Chondrocyte (in vitro differentiated cells): ENCODE measurements around the gene NR5A2. TPM values are rescaled to one million over a fixed set of nuclear protein-coding genes. Genes with fewer than 3 reads are reported as not detected.

Experiments used
- DNase-seq: peaks from one replicate; pipeline ENCODE4 v3.0.0; 2021; ENCODE audit warnings: mixed read lengths, low spot score
- H3K27ac Mint-ChIP-seq: one replicate; pipeline ENCODE4 v1.8.0; 2021; ENCODE audit warnings: mild to moderate bottlenecking, moderate library complexity, mixed read lengths; ENCODE audit not compliant: unreplicated experiment
- H3K27me3 Mint-ChIP-seq: 2 replicates; pipeline ENCODE4 v1.8.0; 2021; ENCODE audit warnings: low read depth, mixed read lengths
- H3K36me3 Mint-ChIP-seq: 2 replicates; pipeline ENCODE4 v1.8.0; 2021; ENCODE audit warnings: low read depth, mixed read lengths
- H3K4me1 Mint-ChIP-seq: 2 replicates; pipeline ENCODE4 v1.8.0; 2021; ENCODE audit warnings: low read depth, mild to moderate bottlenecking, mixed read lengths
- H3K4me3 Mint-ChIP-seq: one replicate; pipeline ENCODE4 v1.8.0; 2021; ENCODE audit warnings: mild to moderate bottlenecking, moderate library complexity, mixed read lengths; ENCODE audit not compliant: unreplicated experiment
- H3K9me3 Mint-ChIP-seq: 2 replicates; pipeline ENCODE4 v1.8.0; 2021; ENCODE audit warnings: low read depth, mixed read lengths
- CTCF ChIP-seq: fragments of 200-600 bp; sonication (generic); IDR thresholded peaks from 2 replicates; pipeline ENCODE4 v1.5.0; 2021; ENCODE audit warnings: antibody characterized with exemption, mild to moderate bottlenecking, moderate library complexity
- total RNA-seq: library from RNA; stranded (reverse); gene quantifications from 3 replicates; pipeline ENCODE4 v1.2.1, GENCODE V29; 2021

The NR5A2 gene
- total RNA-seq, 1 donor from 2014 or later, result not detected

- H3K27me3 Mint-ChIP-seq, result peaks cover 27% of the 10 kb centered on the region
- H3K36me3 Mint-ChIP-seq, result no peaks in the 10 kb centered on the region
- no peak for TF ChIP-seq CTCF
- no peak overlapping the region for H3K4me3 Mint-ChIP-seq
- no peak for DNase-seq
- no peak overlapping the region for H3K27ac Mint-ChIP-seq
- H3K4me1 Mint-ChIP-seq, result no peaks in the 10 kb centered on the region
- no peaks in the 10 kb centered on the region for H3K9me3 Mint-ChIP-seq
Observed at GRCh38 chr1:200108659-200109058, 81.1 kb downstream of the NR5A2 start.

- Mint-ChIP-seq H3K27me3 (peaks cover 24% of the 10 kb centered on the region), H3K4me1 (no peaks in the 10 kb centered on the region)
Observed at GRCh38 chr1:200112290-200112689, 84.8 kb downstream of the NR5A2 start.

GRCh38 chr1:200115532-200115931, 88.0 kb downstream of the NR5A2 start:
- peaks cover 20% of the 10 kb centered on the region for H3K27me3 Mint-ChIP-seq
- H3K27ac Mint-ChIP-seq, result no peak overlapping the region
- no peak overlapping the region for H3K4me3 Mint-ChIP-seq
- H3K36me3 Mint-ChIP-seq, result no peaks in the 10 kb centered on the region
- DNase-seq, result no peak
- TF ChIP-seq CTCF, result no peak
- no peaks in the 10 kb centered on the region for H3K9me3 Mint-ChIP-seq
- no peaks in the 10 kb centered on the region for H3K4me1 Mint-ChIP-seq

More at GRCh38 chr1:200112290-200112689, 84.8 kb downstream of the NR5A2 start:
- H3K9me3 Mint-ChIP-seq, result no peaks in the 10 kb centered on the region
- H3K36me3 Mint-ChIP-seq, result no peaks in the 10 kb centered on the region
- no peak overlapping the region for H3K4me3 Mint-ChIP-seq
- TF ChIP-seq CTCF, result no peak
- H3K27ac Mint-ChIP-seq, result no peak overlapping the region
- DNase-seq, result no peak

- Mint-ChIP-seq H3K9me3 (no peaks in the 10 kb centered on the region), H3K4me1 (peaks cover 2% of the 10 kb centered on the region), H3K27me3 (peaks cover 15% of the 10 kb centered on the region), H3K27ac (no peak overlapping the region), H3K4me3 (no peak overlapping the region), H3K36me3 (no peaks in the 10 kb centered on the region)
- no peak for TF ChIP-seq CTCF
- no peak for DNase-seq
Observed at GRCh38 chr1:200116324-200116723, 88.8 kb downstream of the NR5A2 start.

DNA sequence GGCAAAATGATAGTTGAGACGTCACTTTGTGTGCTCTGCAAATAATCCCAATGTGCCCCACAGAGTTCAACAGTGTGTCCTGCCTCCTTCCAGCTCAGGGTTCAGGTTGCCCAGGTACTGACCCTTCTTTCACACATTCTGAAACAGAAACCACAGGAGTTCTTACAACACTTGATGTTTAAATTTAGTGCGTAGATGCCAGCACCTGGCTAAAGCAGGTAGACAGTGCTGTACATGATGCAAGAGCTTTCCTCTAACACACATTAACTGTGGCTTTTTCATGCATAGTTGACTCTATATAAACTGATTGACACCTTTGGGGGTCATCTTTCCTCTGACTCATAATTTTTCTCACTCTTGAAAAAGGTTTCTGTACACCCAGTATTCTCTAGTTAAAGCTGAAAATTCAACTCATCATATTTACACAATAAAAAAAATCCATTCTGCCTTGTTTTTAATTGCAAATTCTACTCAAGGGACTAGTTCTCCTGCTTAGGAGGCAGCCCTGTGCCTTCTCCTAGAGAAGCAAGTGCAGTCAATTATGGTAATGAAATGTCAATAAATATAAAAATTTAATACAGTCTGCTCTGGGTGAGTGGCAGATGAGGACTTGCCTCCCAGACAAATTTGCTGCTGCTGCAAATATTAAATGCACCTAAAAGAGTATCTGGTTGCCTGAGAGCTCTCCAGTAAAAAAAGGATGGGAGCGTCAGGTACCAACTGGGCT, 91.4 kb downstream of the NR5A2 start:
- no peak for DNase-seq
- H3K36me3 Mint-ChIP-seq, result no peaks in the 10 kb centered on the region
- H3K4me3 Mint-ChIP-seq, result no peak overlapping the region
- no peaks in the 10 kb centered on the region for H3K9me3 Mint-ChIP-seq
- H3K4me1 Mint-ChIP-seq, result peaks cover 3% of the 10 kb centered on the region
- no peak for TF ChIP-seq CTCF
- no peak overlapping the region for H3K27ac Mint-ChIP-seq
- peaks cover 5% of the 10 kb centered on the region for H3K27me3 Mint-ChIP-seq
